SJCRH30 (cell line): ENCODE data around the gene ZSWIM5. TPM values are rescaled to one million over a fixed set of nuclear protein-coding genes. Genes with fewer than 3 reads are reported as not detected.
"Not testable (repeated sequence)": the region's sequence is repeated elsewhere in the genome, so short reads cannot be mapped to it uniquely, and the experiment has no call there.

Experiments used
- DNase-seq, 2 experiments: peaks; one replicate each; pipeline ENCODE4 v3.0.0-alpha.2; 2015 to 2020
- H3K27ac ChIP-seq: fragments of 250-450 bp; sonication (Bioruptor Pico); 2 replicates; pipeline ENCODE4 v1.5.1; 2020; ENCODE audit warnings: mild to moderate bottlenecking, moderate library complexity
- H3K27me3 ChIP-seq: fragments of 250-450 bp; sonication (Bioruptor Pico); 2 replicates; pipeline ENCODE4 v1.5.1; 2020; ENCODE audit warnings: mild to moderate bottlenecking, moderate library complexity
- H3K36me3 ChIP-seq: fragments of 250-450 bp; sonication (Bioruptor Pico); 2 replicates; pipeline ENCODE4 v1.5.1; 2020; ENCODE audit warnings: mild to moderate bottlenecking, moderate library complexity
- H3K4me1 ChIP-seq: fragments of 250-450 bp; sonication (Bioruptor Pico); 2 replicates; pipeline ENCODE4 v1.5.1; 2020; ENCODE audit warnings: mild to moderate bottlenecking, moderate library complexity
- H3K4me3 ChIP-seq: fragments of 250-450 bp; sonication (Bioruptor Pico); 2 replicates; pipeline ENCODE4 v1.5.1; 2020; ENCODE audit warnings: mild to moderate bottlenecking, moderate library complexity
- H3K9me3 ChIP-seq: fragments of 250-450 bp; sonication (Bioruptor Pico); replicated peaks from 2 replicates; pipeline ENCODE4 v1.5.1; 2020; ENCODE audit warnings: mild to moderate bottlenecking, moderate library complexity
- total RNA-seq: library from RNA; depleted of rRNA; stranded (reverse); fragments of >200 nt; shearing (Covaris generic); gene quantifications from 2 replicates; pipeline ENCODE4 v1.2.3, GENCODE V29; 2014

The ZSWIM5 gene
- total RNA-seq, 1 experiment from 2014 or later = 0.18 TPM

DNA sequence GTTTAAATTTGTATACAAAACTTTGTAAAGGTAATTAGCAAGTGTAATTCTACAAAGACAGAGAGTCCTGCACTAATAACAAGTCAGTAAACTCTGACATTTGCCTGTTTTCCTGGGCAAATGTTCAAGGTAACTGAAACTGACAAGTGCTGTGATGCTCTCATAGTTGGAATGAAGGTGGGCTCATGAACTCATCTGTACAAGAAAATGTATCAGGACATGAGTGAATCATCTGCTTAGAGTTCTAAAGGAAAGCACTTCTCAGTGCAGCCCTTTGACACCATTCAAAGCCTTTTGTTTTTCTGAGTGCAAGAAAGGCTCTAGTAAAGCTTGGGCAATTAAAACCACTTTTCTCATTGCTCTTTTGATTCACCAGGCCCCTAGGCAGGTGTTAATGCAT lies 102.9 kb downstream of the ZSWIM5 start:
- no peaks in the 10 kb centered on the region for H3K36me3 ChIP-seq
- DNase-seq = no peak
- H3K4me1 ChIP-seq = no peaks in the 10 kb centered on the region
- H3K9me3 ChIP-seq = no peaks in the 10 kb centered on the region
- H3K27ac ChIP-seq = no peak overlapping the region
- no peaks in the 10 kb centered on the region for H3K27me3 ChIP-seq
- H3K4me3 ChIP-seq = no peak overlapping the region

- Histone ChIP-seq H3K36me3 (no peaks in the 10 kb centered on the region), H3K4me3 (no peak overlapping the region), H3K27me3 (peaks cover 9% of the 10 kb centered on the region), H3K27ac (no peak overlapping the region), H3K9me3 (no peaks in the 10 kb centered on the region), H3K4me1 (no peaks in the 10 kb centered on the region)
- DNase-seq = no peak
Measured at GRCh38 chr1:45101947-45102346, 104.5 kb downstream of the ZSWIM5 start.

- not testable (repeated sequence) for H3K9me3 ChIP-seq, H3K36me3 ChIP-seq, DNase-seq, H3K4me3 ChIP-seq, H3K27ac ChIP-seq, H3K4me1 ChIP-seq
- H3K27me3 ChIP-seq = peaks cover 13% of the 10 kb centered on the region
Measured at GRCh38 chr1:45101528-45101927, 104.9 kb downstream of the ZSWIM5 start.

DNA sequence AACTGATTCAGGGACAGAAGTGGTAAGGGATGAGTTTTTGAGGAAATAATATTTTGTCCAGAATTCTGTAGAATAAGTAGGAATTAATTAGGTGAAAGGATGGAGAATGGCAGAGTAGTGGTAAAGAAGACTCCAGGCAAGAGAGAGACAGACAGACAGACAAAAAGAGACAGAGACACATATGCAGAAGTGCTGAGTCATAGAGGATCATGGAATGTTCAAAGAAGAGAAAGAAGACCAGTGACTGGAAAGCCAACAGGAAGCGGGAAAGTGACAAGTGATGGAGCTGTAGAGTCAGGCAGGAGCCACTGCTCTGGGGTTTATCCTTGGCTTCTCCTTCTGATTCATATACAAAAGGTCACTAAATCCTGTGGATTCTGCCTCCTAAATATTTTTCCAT lies 108.5 kb downstream of the ZSWIM5 start:
- Histone ChIP-seq H3K27ac (no peak overlapping the region), H3K9me3 (no peaks in the 10 kb centered on the region), H3K4me1 (no peaks in the 10 kb centered on the region), H3K27me3 (peaks cover 13% of the 10 kb centered on the region), H3K4me3 (no peak overlapping the region), H3K36me3 (no peaks in the 10 kb centered on the region)
- DNase-seq = no peak

DNA sequence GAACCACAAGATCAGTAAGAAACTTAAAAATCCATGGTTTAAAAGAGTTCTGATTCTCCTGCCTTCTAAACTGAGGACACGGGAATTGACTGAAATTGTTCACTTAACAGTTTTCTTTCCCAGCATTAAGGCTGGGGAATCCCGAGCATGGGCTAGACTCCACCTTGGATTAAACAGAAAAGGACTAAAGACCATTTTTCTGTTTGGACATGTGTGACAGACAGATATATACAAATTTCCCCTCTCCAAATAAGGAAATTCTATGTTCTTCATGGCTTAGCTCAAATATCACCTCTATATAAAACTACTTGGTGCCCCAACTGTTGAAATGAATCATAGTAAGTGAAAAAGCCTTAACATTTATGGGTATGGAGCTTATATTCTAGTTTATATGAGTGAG lies 109.3 kb downstream of the ZSWIM5 start:
- H3K36me3 ChIP-seq = no peaks in the 10 kb centered on the region
- no peak for DNase-seq

DNA sequence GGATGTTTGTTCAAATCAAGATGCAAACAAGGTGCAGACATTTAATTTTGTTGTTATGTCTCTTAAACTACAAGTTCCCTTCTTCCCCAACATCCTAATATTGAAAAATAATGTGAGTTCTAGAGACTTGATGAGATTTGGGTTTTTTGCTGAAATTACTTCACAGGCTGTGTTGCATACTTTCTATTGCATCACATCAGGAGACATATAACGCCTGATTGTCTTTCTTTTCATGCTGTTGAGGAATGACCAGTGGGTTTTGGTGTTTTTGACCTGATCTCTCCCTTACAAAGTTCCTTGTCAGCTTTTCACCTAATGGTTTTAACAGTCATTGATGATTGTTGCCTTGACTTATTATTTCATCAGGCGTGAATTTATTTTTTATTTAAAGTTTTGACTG lies 111.0 kb downstream of the ZSWIM5 start:
- Histone ChIP-seq H3K4me3 (no peak overlapping the region), H3K9me3 (no peaks in the 10 kb centered on the region), H3K27me3 (peaks cover 13% of the 10 kb centered on the region), H3K27ac (no peak overlapping the region), H3K36me3 (no peaks in the 10 kb centered on the region), H3K4me1 (no peaks in the 10 kb centered on the region)
- DNase-seq = no peak

More for the DNA sequence above, 109.3 kb downstream of the ZSWIM5 start:
- Histone ChIP-seq H3K27ac (no peak overlapping the region), H3K4me3 (no peak overlapping the region), H3K4me1 (no peaks in the 10 kb centered on the region), H3K9me3 (no peaks in the 10 kb centered on the region), H3K27me3 (peaks cover 13% of the 10 kb centered on the region)

GRCh38 chr1:45094371-45094770 lies 112.0 kb downstream of the ZSWIM5 start:
- not testable (repeated sequence) for H3K36me3 ChIP-seq, H3K4me1 ChIP-seq, DNase-seq, H3K27ac ChIP-seq, H3K9me3 ChIP-seq, H3K4me3 ChIP-seq
- H3K27me3 ChIP-seq = peaks cover 13% of the 10 kb centered on the region

- no peak overlapping the region for H3K27ac ChIP-seq
- H3K36me3 ChIP-seq = no peaks in the 10 kb centered on the region
- no peak for DNase-seq
- H3K9me3 ChIP-seq = no peaks in the 10 kb centered on the region
- peaks cover 13% of the 10 kb centered on the region for H3K27me3 ChIP-seq
- H3K4me1 ChIP-seq = no peaks in the 10 kb centered on the region
- no peak overlapping the region for H3K4me3 ChIP-seq
Measured at GRCh38 chr1:45093334-45093733, 113.1 kb downstream of the ZSWIM5 start.

- Histone ChIP-seq H3K9me3 (0 out of 2 replicates have a peak, but pooled peaks cover 2% of the 10 kb centered on the region), H3K27ac (no peak overlapping the region)
- no peak for DNase-seq
Measured at GRCh38 chr1:45089711-45090110, 116.7 kb downstream of the ZSWIM5 start.

GRCh38 chr1:45084562-45084961 lies 121.8 kb downstream of the ZSWIM5 start:
- DNase-seq = no peak
- Histone ChIP-seq H3K36me3 (no peaks in the 10 kb centered on the region), H3K9me3 (peaks cover 6% of the 10 kb centered on the region; the same call in 1 of the 2 replicates), H3K27ac (no peak overlapping the region), H3K4me3 (no peak overlapping the region), H3K4me1 (no peaks in the 10 kb centered on the region), H3K27me3 (no peaks in the 10 kb centered on the region)

More at GRCh38 chr1:45089711-45090110, 116.7 kb downstream of the ZSWIM5 start:
- H3K36me3 ChIP-seq = no peaks in the 10 kb centered on the region
- no peaks in the 10 kb centered on the region for H3K4me1 ChIP-seq
- no peak overlapping the region for H3K4me3 ChIP-seq
- no peaks in the 10 kb centered on the region for H3K27me3 ChIP-seq

DNA sequence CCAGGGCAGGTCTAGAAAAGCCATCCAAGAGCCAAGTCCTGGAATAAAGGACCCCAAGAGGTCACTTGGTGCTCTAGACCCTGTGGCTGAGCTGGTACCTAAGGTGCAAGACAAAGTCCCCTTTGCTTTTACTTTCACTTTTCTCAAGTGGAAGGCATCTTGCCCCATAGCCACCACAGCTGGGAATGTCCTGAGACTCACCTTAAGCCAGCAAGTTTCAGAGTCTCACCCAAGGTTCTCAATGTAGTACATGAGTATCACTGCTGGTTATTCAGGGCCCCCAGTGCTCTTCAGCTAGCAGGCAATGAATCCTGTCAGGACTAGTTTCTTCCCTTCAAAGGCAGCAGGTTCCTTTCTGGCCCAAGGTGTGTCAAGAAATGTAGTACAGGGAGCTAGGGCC lies 126.9 kb downstream of the ZSWIM5 start:
- Histone ChIP-seq H3K9me3 (peaks cover 4% of the 10 kb centered on the region; the same call in 1 of the 2 replicates), H3K27ac (no peak overlapping the region), H3K4me1 (no peaks in the 10 kb centered on the region), H3K36me3 (no peaks in the 10 kb centered on the region), H3K27me3 (no peaks in the 10 kb centered on the region), H3K4me3 (no peak overlapping the region)
- no peak for DNase-seq

DNA sequence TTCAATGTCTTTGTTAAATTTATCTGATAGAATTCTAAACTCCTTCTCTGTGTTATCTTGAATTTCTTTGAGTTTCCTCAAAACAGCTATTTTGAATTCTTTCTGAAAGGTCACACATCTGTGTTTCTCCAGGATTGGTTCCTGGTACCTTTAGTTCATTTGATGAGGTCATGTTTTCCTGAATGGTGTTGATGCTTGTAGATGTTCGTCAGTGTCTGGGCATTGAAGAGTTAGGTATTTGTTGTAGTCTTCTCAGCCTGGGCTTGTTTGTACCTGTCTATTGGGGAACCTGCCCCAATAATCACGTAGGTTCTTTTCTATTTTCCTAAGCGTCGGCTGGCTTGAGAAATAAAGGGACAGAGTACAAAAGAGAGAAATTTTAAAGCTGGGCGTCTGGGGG lies 129.4 kb downstream of the ZSWIM5 start:
- H3K27ac ChIP-seq, H3K27me3 ChIP-seq, H3K9me3 ChIP-seq, DNase-seq, H3K4me3 ChIP-seq, H3K36me3 ChIP-seq, H3K4me1 ChIP-seq: not testable (repeated sequence)

- no peak for DNase-seq
- H3K36me3 ChIP-seq = no peaks in the 10 kb centered on the region
- no peaks in the 10 kb centered on the region for H3K4me1 ChIP-seq
- no peak overlapping the region for H3K27ac ChIP-seq
- no peaks in the 10 kb centered on the region for H3K27me3 ChIP-seq
- H3K4me3 ChIP-seq = no peak overlapping the region
- no peaks in the 10 kb centered on the region for H3K9me3 ChIP-seq
Measured at GRCh38 chr1:45071567-45071966, 134.8 kb downstream of the ZSWIM5 start.

DNA sequence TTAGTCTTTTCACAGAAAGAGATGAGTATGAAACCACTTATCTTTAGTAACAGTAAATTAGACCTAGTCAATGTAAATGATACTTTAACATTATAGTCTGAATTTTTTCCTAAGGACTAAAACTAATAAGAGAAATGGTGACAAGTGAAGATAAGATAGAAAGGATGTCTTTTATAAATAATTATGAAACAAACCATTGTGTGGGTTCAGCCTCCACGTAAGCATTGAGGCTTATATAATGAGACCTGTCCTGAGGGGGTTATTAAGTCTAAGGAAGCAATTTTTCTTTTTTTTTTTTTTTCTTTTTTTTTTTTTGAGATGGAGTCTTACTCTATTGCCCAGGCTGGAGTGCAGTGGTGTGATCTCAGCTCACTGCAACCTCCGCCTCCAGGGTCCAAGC lies 138.6 kb downstream of the ZSWIM5 start:
- DNase-seq = no peak

GRCh38 chr1:45065083-45065482 lies 141.3 kb downstream of the ZSWIM5 start:
- DNase-seq = no peak
- Histone ChIP-seq H3K9me3 (no peaks in the 10 kb centered on the region), H3K4me1 (no peaks in the 10 kb centered on the region), H3K27ac (no peak overlapping the region), H3K36me3 (no peaks in the 10 kb centered on the region), H3K4me3 (no peak overlapping the region), H3K27me3 (no peaks in the 10 kb centered on the region; the same call in 1 of the 2 replicates)

More for the DNA sequence above, 138.6 kb downstream of the ZSWIM5 start:
- Histone ChIP-seq H3K36me3 (no peaks in the 10 kb centered on the region), H3K27ac (no peak overlapping the region), H3K9me3 (no peaks in the 10 kb centered on the region), H3K4me1 (no peaks in the 10 kb centered on the region), H3K4me3 (no peak overlapping the region), H3K27me3 (no peaks in the 10 kb centered on the region; the same call in 1 of the 2 replicates)

- not testable (repeated sequence) for H3K27me3 ChIP-seq, H3K27ac ChIP-seq, H3K9me3 ChIP-seq, DNase-seq, H3K36me3 ChIP-seq, H3K4me1 ChIP-seq, H3K4me3 ChIP-seq
Measured at GRCh38 chr1:45062463-45062862, 143.9 kb downstream of the ZSWIM5 start.
